GM21515 (cell line): ENCODE measurements around the gene PRKG1.
"Not testable (repeated sequence)": the region's sequence is repeated elsewhere in the genome, so short reads cannot be mapped to it uniquely, and the experiment has no call there.

ENCODE experiments used
- ATAC-seq: cut with Tn5 transposase; IDR thresholded peaks from one replicate; pipeline ENCODE4 v1.9.1; 2021; ENCODE audit not compliant: unreplicated experiment

PRKG1 gene

DNA sequence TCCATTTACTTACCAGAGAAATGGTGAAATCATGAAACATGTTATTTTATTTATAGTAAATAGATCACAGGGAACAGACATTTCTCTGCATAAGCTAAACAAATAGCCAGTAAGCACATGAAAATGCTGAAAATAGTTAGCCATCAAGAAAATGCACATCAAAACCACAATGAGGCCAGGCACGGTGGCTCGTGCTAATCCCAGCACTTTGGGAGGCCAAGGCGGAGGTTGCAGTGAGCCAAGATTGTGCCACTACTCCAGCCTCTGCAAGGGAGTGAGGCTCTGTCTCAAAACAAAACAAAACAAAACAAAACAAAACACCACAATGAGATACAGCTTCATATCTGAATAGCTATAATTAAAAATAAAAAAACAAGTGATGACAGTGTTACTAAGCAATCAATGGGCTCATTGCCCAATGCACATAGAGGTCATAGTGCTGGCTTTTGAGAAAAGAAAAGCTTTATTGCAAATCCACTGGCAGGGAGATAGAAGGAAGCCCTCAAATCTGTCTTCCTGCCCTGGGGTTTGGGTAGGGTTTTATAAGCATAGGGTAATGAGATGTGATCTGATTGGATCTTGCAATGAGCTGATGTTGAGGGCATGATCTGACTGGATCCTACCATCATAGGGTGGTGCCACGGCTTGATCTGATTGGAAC is 608.9 kb downstream of the PRKG1 start:
- ATAC-seq = no peak

DNA sequence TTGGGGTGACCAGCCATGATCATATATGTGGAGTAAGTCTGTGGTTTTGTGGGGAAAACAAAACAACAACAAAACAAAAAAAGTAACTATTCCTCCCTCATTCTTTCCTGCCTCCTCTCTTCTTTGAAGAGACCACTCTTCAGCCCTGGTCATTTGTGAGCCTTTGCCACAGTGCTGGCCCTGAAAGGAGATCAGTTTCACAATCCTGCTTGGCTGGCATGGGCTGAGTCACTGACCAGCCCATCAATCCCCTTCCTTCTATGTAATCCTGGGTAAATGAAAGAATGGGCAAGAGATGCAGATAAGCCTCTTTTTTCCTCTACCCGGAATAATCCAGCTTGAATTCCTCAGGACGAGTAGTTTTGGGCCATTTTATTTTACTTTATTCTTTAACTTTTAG is 611.5 kb downstream of the PRKG1 start:
- no peak for ATAC-seq

DNA sequence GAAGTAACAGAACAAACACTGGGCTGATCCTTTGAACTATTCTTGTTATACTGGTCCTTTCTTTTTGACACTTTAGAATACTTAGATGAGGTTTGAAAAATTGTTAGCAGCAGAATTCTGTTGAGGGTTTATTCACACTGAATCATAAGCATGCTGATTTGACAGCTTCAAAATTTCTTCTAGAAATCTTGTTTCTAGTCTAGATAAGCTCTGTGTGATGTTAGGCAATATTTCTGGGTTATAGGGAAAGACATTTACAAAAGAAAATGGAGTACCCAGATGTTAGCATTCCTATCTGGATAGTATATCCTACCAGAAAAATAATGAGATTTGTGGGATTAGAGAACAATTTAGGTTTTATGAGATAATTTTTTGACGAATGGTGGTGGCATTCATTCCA is 613.0 kb downstream of the PRKG1 start:
- ATAC-seq = no peak

DNA sequence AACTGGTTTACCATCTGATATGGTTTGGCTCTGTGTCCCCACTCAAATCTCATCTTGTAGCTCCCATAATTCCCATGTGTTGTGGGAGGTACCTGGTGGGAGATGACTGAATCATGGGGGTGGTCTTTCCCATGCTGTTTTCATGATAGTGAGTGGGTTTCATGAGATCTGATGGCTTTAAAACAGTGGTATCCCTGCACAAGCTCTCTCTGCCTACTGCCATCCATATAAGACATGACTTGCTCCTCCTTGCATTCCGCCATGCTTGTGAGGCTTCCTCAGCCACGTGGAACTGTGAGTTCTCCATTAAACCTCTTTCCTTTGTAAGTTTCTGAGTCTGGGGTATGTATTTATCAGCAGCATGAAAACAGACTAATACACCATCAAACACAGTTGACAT is 614.5 kb downstream of the PRKG1 start:
- ATAC-seq = not testable (repeated sequence)

DNA sequence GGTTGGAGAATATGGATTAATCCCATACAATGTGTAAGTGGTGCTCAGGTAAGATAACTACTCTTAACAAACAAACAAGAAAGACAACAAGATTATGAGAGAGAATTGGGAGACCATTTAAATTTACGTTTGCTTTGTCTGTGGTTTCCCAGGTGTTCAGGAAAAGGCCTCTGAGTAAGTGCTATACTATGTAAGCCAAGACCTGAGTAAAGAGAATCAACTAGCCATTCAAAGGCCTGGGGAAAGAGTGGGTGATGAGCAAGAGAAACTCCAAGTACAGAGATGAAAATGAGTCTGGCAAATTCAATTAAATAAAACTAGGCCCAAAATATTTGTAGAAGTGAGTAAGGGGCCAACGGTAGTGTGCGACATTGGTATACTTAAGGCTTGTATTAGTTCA is 615.2 kb downstream of the PRKG1 start:
- no peak for ATAC-seq

DNA sequence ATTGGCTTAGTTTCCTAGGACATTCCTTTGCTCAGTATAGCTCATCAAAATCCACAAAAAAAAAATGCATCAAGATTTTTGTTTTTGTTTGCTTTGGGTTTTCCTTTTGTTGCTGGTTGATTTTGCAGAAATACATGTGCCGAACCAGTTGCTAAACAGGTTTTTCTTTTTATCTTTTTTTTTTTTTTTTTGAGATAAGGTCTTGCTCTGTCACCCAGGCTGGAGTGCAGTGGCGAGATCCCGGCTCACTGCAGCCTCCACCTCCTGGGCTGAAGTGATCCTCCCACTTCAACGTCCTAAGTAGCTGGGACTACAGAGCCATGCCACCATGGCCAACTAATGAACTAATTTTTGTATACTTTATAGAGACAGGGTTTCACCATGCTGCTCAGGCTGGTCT is 616.8 kb downstream of the PRKG1 start:
- no peak for ATAC-seq

DNA sequence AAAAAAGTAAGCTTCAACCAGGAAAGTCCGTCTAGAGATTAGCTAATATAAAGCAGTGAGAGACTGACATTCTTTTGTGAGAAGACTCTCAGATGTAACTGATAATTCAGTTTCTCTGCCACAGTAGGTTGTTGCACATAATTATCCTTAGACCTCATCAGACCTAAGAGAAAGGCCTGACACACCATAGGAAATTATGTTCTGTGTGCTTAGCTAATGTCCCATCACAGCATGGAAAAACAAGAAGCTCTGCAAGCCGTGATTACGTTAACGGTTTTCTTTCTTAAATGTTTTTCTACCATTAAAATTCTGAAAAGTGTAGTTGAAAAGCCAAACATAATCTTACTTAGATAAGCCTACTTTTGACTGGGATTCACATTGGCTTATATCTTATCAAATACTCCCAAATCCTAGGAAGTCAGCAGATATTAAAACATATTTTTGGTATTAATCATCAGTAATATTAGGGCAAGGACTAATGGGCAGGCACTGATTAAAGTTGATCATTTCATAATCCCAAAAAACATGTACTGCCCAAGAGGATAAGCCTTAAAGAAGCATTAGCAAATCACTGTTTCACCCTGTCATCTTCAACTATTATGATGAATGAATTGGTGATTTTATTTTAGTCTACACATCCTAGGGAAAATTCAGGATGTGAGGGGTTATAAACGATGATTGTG is 619.9 kb downstream of the PRKG1 start:
- no peak for ATAC-seq

DNA sequence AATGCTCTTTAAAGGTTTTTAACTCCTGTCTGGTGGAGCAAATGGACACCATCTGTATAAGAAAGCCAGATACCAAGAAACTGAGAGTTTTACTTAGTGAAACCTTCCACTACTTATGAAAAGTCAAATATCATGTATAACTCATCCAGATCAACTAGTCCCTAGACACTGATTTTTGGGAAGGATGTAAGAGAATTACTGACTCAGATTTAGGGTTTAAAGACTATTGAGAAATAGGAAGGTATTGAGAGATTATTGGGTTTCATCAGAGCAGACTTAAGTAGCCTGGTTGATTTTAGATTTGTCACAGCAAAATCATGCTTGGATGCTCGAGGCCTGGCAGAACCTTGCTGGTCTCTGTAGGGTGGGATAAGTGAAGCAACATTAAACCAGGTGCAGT is 622.0 kb downstream of the PRKG1 start:
- no peak for ATAC-seq

DNA sequence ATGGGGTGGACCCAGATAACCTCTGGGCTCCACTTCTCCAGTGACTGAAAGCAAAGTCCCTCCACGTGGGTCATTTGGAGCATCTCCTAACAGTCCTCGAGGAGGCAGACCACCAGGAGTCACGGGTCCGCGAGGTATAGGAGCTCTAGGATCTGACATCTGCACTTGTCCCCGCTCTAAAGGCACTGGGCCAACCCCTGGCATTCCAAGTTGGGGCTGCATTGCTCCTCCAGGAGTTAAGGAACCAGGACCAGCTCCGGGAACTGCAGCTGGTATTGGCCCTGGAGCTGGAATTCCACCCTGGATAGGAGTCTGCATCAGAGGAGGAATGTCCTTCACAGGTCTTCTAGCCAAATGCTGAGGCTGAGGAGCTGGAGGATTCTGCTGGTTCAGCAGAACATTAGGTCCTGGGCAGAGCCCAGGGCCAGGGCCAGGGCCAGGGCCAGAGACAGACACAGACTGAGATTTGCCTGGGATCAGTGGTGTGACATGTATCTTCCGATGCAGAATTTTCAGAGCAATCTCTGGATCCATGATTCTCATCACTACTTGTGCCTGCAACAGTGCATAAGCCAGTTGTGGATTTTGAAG is 624.3 kb downstream of the PRKG1 start:
- ATAC-seq = no peak

DNA sequence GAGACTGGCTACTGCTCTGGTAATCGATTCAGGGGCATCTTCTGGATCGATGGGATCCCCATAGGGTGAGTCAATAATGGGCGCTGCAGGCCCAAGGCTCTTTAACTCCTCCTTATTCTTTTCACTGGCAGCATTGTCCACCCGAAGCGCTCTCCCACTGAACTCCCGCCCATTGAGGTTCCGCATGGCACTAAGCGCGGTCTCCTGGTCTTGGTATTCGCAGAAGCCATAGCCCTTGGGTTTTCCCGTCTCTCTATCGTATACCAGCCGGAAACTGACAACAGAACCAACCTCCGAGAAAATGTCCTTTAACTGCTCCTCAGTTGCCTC is 624.8 kb downstream of the PRKG1 start:
- peak; percentile 38 for ATAC-seq

DNA sequence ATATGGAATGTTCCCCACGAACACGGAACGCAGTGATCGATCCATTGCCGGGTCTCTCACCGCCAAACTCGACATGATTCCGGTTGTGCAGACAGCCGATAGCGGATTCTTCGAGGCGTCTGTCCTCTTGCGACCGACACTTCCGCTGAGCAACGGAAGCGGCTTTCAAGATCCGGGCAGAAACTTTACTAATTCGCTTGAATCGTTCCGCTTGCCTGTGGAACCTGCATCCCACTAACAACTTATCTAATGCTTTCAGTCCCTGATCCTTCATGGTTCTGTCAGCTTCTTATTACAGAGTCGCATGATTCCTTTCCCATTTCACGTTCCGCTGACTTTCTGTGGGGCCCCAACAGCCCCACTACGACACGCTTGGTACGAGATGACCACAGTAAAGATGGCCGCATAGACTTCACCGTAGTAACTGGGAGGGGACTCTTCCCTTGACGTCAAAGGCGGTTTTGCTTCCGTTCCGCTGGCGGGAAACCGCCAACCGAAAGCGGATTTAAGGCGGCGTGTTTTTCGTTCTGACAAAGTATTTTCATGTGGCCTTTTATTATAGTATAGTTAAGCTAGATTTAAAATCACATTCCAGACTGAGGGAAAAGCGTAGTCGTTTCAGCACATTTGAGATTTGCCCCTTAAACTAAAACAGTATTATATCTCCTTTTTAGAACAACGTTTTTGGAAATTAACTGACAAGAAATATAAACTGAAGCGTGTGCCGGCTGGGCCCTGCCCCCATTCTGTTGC is 625.4 kb downstream of the PRKG1 start, which contains the start of gene CSTF2T:
TSS of gene CSTF2T (minus strand) at position 121 of the 753 bp plus-strand sequence. CDS start at position 75, 46 bp downstream.
- ATAC-seq = peak; percentile 95

DNA sequence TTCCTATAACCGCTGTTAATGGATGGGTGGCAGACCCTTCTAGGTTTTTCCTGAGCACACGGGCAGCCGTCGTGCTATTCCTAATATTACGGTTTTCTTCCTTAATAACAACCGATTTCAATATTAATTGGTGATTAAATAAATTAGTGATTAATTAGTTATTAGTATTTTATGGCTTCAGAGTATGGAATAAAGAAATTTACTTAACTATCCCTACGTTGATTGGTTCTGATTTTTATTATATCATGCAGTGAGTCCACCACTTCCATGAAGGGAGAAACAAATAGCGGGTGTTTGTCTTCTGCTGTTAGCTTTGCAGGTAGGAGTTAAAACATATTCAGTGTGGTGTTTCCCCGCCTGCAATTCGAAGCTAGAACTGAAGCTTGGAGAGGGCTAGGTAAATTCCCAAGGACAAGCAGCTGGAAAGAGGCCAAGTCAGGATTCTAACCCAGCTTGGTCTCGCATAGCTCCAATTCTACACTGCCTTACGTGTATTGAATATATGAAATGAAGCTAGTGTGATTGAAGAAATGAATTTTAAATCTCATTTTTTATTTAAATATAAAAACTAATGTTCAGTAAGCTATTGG is 626.0 kb downstream of the PRKG1 start:
- ATAC-seq = no peak

DNA sequence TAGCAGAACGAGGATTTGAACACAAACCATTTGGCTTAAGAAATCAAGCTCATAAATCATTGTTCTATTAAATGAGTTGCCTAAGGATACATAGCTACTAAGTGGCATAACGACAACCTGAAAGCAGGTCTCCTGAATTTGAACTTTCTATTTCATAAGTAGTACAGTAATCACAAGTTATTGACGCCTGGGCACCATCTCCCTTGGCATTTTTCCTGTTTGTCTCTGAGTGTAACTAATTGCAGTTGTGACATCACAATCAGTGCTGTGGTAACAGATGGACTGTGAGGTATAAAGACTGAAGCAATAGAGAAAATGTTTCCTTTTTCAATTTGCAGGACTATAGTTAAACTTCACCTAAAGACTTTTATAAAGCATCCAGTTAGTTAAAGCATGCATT is 631.5 kb downstream of the PRKG1 start:
- ATAC-seq = no peak

DNA sequence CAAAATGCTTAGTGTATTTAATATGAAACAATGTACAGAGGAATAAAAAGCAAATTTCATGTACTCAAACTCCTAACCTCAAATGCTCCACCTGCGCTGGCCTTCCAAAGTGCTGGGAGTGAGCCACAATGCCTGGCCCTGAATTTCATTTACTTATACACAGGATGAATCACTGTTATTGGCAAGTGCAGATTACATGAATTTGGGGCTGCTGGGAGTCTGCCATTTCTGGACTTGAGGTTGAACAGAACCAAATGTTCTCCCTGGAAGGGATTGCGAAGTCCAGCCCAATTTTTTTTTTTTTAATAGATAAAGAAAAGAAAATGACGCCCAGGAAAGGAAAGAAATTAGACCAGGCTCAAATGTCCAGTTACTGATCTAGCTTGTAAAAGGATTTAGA is 631.9 kb downstream of the PRKG1 start:
- ATAC-seq = no peak

DNA sequence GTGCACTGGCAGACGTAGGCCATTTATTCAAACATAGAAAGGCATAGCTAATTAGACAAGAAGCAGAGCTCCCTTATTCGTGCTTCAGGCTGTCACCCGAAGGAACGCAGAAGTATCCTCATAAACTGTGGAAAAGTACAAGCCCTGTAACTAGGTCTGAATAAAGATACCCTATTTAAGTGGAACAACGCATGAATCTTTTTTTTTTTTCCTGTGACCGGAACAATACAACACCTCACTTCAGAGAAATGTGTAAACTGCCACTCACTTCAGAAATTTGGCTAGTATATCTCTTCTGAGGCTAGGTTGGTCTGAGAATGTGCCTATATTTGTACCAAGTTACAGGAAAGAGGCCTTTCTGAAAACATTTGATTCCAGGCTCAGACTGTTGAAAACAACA is 633.1 kb downstream of the PRKG1 start:
- ATAC-seq = no peak

DNA sequence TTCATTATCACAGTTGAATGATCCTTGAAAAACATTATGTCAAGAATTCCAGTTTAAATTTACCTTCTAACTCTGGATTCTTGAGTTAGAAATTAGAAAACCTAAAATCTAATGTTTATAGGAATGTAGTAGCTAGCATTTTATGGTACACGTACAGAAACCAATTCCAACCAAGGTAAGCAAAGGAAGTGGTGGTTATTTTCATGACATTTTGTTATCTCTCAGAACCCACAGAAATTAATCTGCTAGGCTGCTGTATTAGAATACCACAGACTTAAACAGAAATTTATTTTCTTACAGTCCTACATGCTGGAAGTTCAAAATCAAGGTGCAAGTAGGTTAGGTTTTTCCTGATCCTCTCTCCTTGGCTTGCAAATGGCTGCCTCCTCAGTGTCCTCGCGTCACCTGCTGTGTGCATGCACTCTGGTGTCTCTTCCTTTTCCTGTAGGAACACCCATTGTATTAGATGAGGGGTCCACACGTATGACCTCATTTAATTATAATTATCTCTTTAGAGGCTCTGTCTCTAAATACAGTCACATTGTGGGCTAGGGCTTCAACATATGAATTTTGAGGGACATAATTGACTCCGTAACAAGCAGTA is 633.6 kb downstream of the PRKG1 start:
- no peak for ATAC-seq

DNA sequence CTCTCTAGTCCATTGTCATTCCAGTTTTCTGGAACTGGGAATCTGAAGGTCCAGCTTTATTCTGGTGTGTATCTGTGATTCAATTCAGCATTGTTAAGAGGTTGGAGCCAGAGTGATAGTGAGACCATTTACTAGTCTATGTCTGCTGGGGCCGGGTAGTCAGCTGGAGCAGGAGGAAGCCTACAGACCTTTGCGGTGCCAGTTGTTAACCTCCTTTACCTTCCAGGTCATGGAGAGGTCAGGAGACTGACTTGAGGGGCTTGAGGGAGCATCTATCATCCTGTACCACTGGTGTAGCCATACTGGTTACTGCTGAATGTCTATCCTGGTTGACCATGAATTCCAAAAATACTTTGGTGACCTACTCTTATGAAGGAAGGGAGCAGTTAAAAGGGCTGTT is 634.3 kb downstream of the PRKG1 start:
- no peak for ATAC-seq

DNA sequence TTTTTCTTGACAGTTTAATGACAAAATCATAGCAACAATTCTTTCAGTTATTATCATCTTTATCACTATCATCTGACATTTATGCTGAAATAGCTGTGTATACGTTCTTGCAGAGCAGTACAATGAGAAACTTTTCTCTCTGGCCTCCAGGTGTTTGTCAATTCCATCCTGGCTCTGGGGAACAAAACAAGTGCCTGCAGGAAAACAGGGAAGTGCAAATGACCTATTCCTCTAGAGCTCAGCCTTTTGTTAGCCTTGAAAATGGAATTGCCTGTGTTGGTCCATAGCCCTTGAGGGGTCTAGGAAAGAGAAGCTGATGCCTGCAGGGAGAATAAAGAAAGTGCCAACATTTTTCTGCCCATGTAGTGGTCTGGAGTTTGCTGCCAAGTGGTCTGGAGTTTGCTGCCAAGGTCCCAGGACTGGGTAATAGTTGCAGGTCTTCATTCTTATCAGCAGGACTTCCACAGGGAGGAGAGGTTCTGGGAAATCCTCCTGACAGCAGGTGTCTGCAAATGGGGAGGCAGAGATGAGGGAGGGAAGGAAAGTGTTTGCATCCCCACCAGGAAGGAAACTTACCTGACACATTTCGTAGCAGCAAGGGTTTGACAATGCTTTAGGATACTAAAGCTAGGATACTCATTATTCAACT is 635.2 kb downstream of the PRKG1 start:
- ATAC-seq = no peak

DNA sequence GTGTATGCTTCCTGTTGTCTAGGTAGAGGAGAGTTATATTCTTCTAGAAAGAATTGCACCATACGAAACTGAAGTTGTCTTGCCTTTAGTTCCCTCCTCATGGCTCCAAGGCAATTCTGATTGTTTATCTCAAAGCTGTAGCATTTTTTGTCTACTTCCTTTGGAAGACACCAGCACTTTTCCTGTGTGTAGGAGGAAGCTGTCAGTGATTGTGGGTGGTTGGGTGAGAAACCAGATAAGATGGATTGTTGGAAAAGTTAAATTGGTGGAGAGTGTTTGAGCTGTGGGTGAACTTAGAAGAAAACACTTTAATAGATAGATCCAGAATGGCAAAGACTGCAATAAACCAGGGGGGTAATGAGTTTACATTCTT is 637.2 kb downstream of the PRKG1 start:
- ATAC-seq = no peak

DNA sequence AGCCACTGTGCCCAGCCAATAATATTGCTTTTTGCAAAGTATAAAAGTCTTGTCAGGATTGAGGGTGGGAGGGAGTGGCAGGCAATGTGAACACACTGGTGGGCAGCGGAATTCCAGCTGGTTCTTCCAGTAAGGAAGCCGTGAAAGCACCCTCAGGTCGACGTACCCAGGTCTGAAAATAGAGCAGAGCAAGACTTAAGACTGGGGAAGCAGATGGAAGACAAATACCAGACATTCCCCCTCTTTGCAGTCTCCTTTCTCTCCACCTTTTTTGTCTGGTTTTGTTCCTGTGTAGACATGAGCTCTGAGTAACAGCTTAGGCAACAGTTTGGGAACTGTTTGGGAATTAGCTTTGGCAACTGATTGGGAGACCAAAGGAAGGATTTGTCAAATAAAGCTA is 642.7 kb downstream of the PRKG1 start:
- no peak for ATAC-seq
